GM12874 (cell line): ENCODE results near the gene SKAP1.

Experiments used
- TF ChIP-seq, protein P1 (sequence below): IDR thresholded peaks from 2 replicates; pipeline ENCODE4 v1.5.1; 2011; ENCODE audit warnings: low read depth, mild to moderate bottlenecking, control low read depth, low read length, moderate library complexity; ENCODE audit not compliant: insufficient read depth

SKAP1 gene

GRCh38 chr17:48198950-48199541, 231.0 kb downstream of the SKAP1 start:
- TF ChIP-seq, protein P1, sequence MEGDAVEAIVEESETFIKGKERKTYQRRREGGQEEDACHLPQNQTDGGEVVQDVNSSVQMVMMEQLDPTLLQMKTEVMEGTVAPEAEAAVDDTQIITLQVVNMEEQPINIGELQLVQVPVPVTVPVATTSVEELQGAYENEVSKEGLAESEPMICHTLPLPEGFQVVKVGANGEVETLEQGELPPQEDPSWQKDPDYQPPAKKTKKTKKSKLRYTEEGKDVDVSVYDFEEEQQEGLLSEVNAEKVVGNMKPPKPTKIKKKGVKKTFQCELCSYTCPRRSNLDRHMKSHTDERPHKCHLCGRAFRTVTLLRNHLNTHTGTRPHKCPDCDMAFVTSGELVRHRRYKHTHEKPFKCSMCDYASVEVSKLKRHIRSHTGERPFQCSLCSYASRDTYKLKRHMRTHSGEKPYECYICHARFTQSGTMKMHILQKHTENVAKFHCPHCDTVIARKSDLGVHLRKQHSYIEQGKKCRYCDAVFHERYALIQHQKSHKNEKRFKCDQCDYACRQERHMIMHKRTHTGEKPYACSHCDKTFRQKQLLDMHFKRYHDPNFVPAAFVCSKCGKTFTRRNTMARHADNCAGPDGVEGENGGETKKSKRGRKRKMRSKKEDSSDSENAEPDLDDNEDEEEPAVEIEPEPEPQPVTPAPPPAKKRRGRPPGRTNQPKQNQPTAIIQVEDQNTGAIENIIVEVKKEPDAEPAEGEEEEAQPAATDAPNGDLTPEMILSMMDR = no peak

- TF ChIP-seq, protein P1 = no peak
Observed at GRCh38 chr17:48195910-48196309, 234.1 kb downstream of the SKAP1 start.

DNA sequence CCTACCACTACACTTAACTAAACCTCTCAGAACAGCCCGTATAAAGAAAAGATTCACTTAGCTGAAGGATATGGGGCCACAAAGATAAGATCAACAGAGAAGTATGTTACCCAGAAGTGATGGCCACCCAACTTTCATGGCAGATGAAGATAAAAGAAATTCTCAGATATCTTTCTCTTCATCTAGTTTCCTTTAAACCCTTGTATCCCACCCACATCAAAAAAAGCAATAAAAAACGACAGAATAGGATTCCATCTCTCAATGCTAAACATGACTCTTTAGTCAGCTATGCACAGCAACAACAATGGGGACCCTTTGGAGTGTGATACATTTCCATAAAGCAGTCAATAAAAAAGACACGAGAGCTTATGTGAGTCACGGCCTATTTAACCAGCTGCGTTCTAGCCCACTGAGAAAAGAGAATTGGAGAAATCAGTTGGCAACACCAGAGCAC, 235.9 kb downstream of the SKAP1 start:
- TF ChIP-seq, protein P1 = no peak

- TF ChIP-seq, protein P1 = no peak
Observed at GRCh38 chr17:48192321-48192731, 237.7 kb downstream of the SKAP1 start.

- TF ChIP-seq, protein P1 = no peak
Observed at GRCh38 chr17:48191362-48191761, 238.7 kb downstream of the SKAP1 start.

- TF ChIP-seq, protein P1 = no peak
Observed at GRCh38 chr17:48190871-48191270, 239.1 kb downstream of the SKAP1 start.

- TF ChIP-seq, protein P1 = no peak
Observed at GRCh38 chr17:48187872-48188608, 242.0 kb downstream of the SKAP1 start.
